Measurements from ENCODE around the gene SLC27A6.

The SLC27A6 gene

GRCh38 chr5:128973244-128973643 lies 8.0 kb downstream of the SLC27A6 start:
- H3K4me3 ChIP-seq, result no peak overlapping the region
- H3K27ac ChIP-seq, result no peak overlapping the region
- DNase-seq (ENCODE audit: low spot score), result no peak
- no peak for TF ChIP-seq CTCF (IDR thresholded peaks at IDR 0.05)

GRCh38 chr5:128974567-128974966 lies 9.3 kb downstream of the SLC27A6 start:
- no peak for TF ChIP-seq CTCF (IDR thresholded peaks at IDR 0.05)
- H3K27ac ChIP-seq, result no peak overlapping the region
- no peak overlapping the region for H3K4me3 ChIP-seq
- DNase-seq (ENCODE audit: low spot score), result no peak

DNA sequence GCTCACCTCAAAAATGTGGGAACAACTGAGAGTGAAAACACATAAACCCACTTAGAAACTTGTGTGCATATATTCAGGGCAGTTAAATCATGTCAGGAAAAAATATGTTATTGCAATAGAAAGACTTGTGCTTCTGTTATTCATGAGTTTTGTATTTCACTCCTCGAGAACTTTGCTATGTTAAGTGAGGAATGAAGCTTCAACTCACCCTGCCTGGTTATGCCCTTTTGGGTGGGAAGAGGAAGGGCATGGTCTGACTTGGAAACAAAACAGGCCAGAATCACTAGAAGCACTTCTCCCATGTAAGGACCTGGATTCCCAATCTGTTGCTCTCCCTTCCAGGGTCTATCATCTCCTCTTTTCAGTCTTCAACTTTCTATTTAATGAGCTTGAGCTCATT lies 14.5 kb downstream of the SLC27A6 start:
- no peak for TF ChIP-seq CTCF (IDR thresholded peaks at IDR 0.05)
- H3K27ac ChIP-seq, result no peak overlapping the region
- DNase-seq (ENCODE audit: low spot score), result no peak
- no peak overlapping the region for H3K4me3 ChIP-seq

DNA sequence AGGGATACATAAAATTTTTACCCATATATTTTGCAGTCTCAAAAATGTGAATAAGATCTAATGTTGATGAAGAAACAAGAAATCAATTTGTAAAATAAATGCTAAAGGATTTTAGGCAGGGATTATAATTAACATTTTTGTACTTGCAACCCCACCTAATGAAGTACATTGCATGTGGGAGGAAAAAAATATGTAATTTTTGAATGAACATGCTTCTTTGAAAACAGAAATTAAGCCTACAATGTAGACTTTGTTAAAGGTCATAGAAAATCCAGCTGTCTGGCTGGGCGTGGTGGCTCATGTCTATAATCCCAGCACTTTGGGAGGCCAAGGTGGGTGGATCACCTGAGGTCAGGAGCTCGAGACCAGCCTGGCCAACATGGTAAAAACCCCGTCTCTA lies 15.6 kb downstream of the SLC27A6 start:
- no peak for DNase-seq (ENCODE audit: low spot score)
- no peak overlapping the region for H3K27ac ChIP-seq
- TF ChIP-seq CTCF (IDR thresholded peaks at IDR 0.05), result no peak
- H3K4me3 ChIP-seq, result no peak overlapping the region

- Histone ChIP-seq H3K4me3 (no peak overlapping the region), H3K27ac (no peak overlapping the region)
- TF ChIP-seq CTCF (IDR thresholded peaks at IDR 0.05), result no peak
- DNase-seq (ENCODE audit: low spot score), result no peak
Measured at GRCh38 chr5:128984480-128984879, 19.2 kb downstream of the SLC27A6 start.

DNA sequence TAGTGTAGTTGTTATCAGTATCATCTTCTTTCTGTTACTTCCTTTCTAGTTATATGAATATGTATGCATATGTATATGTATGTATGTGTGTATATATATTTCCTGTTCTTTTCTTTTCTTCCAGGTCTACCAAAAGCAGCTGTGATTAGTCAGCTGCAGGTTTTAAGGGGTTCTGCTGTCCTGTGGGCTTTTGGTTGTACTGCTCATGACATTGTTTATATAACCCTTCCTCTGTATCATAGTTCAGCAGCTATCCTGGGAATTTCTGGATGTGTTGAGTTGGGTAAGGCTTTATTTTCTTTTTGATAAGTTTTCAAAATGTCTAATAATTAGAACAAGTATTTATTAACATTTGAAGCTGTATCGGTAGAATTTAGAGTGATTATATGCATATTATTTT lies 23.2 kb downstream of the SLC27A6 start:
- Histone ChIP-seq H3K27ac (no peak overlapping the region), H3K4me3 (no peak overlapping the region)
- DNase-seq (ENCODE audit: low spot score), result no peak
- TF ChIP-seq CTCF (IDR thresholded peaks at IDR 0.05), result no peak

DNA sequence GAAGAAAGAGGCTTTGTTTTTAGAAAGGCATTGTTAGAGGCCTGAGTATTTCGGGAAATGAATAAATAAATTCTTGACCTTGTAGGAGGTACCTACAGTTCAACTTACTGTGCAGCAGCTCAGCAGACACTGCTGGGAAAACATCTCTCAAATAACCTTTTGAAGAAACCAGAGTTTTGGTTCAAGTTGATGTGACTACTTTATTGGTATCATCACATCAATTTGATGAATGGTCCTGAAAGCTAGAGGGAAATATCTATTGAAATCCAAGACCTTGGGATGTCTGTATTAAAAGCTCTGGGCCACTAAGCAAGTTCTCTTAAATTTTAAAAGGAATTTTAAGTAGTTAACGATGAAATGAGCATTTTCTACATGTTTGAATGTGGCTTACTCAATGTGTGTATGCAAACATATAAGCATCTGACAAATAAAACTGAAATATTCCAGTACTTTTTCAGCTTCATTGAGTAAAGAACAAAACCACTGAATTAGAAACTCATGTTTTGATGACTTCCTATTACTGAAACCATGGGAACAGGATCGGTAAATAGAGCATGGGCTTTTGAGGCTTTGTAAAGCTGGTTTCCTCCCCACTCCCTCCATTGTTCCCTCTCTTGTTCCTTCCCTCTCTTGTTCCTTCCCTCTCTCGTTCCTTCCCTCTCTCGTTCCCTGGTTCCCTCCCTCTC lies 36.7 kb downstream of the SLC27A6 start:
- H3K27ac ChIP-seq, result no peak overlapping the region
- no peak overlapping the region for H3K4me3 ChIP-seq
- TF ChIP-seq CTCF (IDR thresholded peaks at IDR 0.05), result no peak
- DNase-seq (ENCODE audit: low spot score), result no peak

Measured in coronary artery (tissue), 2 donors.